ENCODE measurements around the gene CRYGS. TPM values are rescaled to one million over a fixed set of nuclear protein-coding genes. Genes with fewer than 3 reads are reported as not detected.
"Not testable (repeated sequence)": the region's sequence is repeated elsewhere in the genome, so short reads cannot be mapped to it uniquely, and the experiment has no call there.

The CRYGS gene
- polyA plus RNA-seq, 1 of the 3 experiments (the other 2 are of a cell fraction), result 2.1 TPM

DNA sequence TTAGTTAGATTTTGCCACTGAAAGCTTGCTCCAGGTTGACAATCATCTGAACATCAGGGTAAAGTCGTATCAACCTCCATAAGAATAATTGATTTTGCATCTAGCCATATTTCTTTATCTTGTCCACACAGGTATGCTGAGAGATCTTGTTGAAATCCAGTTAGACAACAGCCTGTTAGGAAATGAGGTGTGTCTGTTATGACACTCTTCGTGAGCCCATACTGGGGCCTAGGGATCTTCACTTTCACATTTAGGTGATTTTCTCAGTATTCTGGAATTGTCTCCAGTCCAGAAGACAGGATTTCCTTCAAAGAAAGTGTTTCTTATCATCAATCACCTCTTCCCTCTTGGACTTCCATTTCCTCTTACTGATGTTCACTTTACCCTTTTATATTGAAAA lies 44.5 kb upstream of the CRYGS start:
- no peak overlapping the region for H3K9ac ChIP-seq
- no peak overlapping the region for H3K4me3 ChIP-seq (ENCODE audit: low read depth in 2 of 2, low read length in 1 of 2)
- ChIA-PET POLR2A (interaction anchor here (1.4 kb wide), 1 partner anchor 195 kb away, joined by 4 read pairs; no protein-coding TSS in a partner anchor), CTCF (interaction anchor here (0.9 to 17.4 kb wide), 5 partner anchors 21 to 233 kb away, joined by 3 to 167 read pairs (median 6); partner anchors contain the start of gene AHSG)
- no peaks in the 10 kb centered on the region for H3K4me1 ChIP-seq (ENCODE audit: control insufficient read depth in 1 of 2, insufficient read depth in 2 of 2, low read depth in 1 of 2, low read length in 1 of 2)
- no peaks in the 10 kb centered on the region for H3K27me3 ChIP-seq (ENCODE audit: insufficient read depth)
- no peak overlapping the region for H3K27ac ChIP-seq (ENCODE audit: low read depth in 2 of 2, low read length in 1 of 2)
- no peak overlapping the region for H3K4me2 ChIP-seq
- no peaks in the 10 kb centered on the region for H3K79me2 ChIP-seq (ENCODE audit: insufficient read depth)
- H2AFZ ChIP-seq (ENCODE audit: low read depth), result no peak overlapping the region
- no peaks in the 10 kb centered on the region for H3K9me2 ChIP-seq
- H3F3A ChIP-seq (replicated peaks; ENCODE audit: insufficient read depth), result no peaks in the 10 kb centered on the region
- H3K36me3 ChIP-seq (replicated peaks in 1 of 2; ENCODE audit: control insufficient read depth in 1 of 2, insufficient read depth in 2 of 2, low read length in 1 of 2), result peaks cover 18 to 26% of the 10 kb centered on the region in 2 experiments
- no peak for DNase-seq
- H4K20me1 ChIP-seq (ENCODE audit: insufficient read depth), result no peaks in the 10 kb centered on the region
- no peaks in the 10 kb centered on the region for H3K9me3 ChIP-seq
- WGBS (ENCODE audit: low lambda C conversion rate), result 58% methylated on average over 2 of the region's 2 CpGs
- TF ChIP-seq, protein P1, sequence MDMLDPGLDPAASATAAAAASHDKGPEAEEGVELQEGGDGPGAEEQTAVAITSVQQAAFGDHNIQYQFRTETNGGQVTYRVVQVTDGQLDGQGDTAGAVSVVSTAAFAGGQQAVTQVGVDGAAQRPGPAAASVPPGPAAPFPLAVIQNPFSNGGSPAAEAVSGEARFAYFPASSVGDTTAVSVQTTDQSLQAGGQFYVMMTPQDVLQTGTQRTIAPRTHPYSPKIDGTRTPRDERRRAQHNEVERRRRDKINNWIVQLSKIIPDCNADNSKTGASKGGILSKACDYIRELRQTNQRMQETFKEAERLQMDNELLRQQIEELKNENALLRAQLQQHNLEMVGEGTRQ (IDR thresholded peaks at IDR 0.05; ENCODE audit: borderline replicate concordance, low read depth, low read length), result no peak
- no peak for TF ChIP-seq FOXM1 (IDR thresholded peaks at IDR 0.05; ENCODE audit: low read depth)
- TF ChIP-seq, protein P2, sequence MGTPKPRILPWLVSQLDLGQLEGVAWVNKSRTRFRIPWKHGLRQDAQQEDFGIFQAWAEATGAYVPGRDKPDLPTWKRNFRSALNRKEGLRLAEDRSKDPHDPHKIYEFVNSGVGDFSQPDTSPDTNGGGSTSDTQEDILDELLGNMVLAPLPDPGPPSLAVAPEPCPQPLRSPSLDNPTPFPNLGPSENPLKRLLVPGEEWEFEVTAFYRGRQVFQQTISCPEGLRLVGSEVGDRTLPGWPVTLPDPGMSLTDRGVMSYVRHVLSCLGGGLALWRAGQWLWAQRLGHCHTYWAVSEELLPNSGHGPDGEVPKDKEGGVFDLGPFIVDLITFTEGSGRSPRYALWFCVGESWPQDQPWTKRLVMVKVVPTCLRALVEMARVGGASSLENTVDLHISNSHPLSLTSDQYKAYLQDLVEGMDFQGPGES (IDR thresholded peaks at IDR 0.05; ENCODE audit: low read depth, low read length), result no peak
- TF ChIP-seq TAF1 (IDR thresholded peaks at IDR 0.05; ENCODE audit: borderline replicate concordance, low read depth, low read length), result no peak
- TF ChIP-seq EP300 (IDR thresholded peaks at IDR 0.05; ENCODE audit: borderline replicate concordance in 1 of 2, low read depth in 1 of 2, low read length in 1 of 2), result no peak
- no peak for TF ChIP-seq RCOR1 (IDR thresholded peaks at IDR 0.05; ENCODE audit: low read length)
- no peak for TF ChIP-seq YY1 (IDR thresholded peaks at IDR 0.05; ENCODE audit: low read depth)

DNA sequence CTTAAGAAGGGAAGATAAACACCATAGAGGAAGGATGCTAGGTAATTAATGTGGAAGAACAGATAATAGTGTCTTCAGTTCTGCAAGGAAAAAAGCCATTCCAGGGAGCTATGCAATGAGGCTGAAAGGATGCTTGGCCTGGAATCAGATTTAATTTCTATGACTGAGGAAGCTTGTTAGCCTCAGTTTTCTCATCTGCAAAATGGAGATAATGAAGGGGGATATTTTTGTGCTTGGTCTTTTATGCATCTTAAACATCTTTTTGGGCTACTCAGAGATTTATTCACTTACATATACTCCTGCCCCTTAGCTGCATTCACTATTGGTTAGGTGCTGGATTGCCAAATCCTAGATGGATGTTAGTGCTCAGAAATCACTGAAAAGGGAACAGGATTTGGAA lies 43.0 kb upstream of the CRYGS start:
- H3K27ac ChIP-seq (ENCODE audit: low read depth in 2 of 2, low read length in 1 of 2), result no peak overlapping the region
- POLR2A ChIA-PET, result interaction anchor here (0.8 to 0.9 kb wide), 2 partner anchors 12 to 17 kb away, joined by 3 read pairs; partner anchors contain the start of gene DNAJB11
- no peaks in the 10 kb centered on the region for H4K20me1 ChIP-seq (ENCODE audit: insufficient read depth)
- no peaks in the 10 kb centered on the region for H3K9me2 ChIP-seq
- CTCF ChIA-PET, result interaction anchor here (0.8 to 8.2 kb wide), 3 partner anchors 28 to 578 kb away, joined by 6 to 52 read pairs (median 10); partner anchors contain the start of gene AHSG
- H3F3A ChIP-seq (replicated peaks; ENCODE audit: insufficient read depth), result no peaks in the 10 kb centered on the region
- no peaks in the 10 kb centered on the region for H3K27me3 ChIP-seq (ENCODE audit: insufficient read depth)
- TF ChIP-seq TEAD4 (IDR thresholded peaks at IDR 0.05; ENCODE audit: borderline replicate concordance, insufficient read depth) (no peak), NFIC (IDR thresholded peaks at IDR 0.05; ENCODE audit: borderline replicate concordance) (no peak), FOXM1 (IDR thresholded peaks at IDR 0.05; ENCODE audit: low read depth) (no peak)
- TF ChIP-seq, protein P3, sequence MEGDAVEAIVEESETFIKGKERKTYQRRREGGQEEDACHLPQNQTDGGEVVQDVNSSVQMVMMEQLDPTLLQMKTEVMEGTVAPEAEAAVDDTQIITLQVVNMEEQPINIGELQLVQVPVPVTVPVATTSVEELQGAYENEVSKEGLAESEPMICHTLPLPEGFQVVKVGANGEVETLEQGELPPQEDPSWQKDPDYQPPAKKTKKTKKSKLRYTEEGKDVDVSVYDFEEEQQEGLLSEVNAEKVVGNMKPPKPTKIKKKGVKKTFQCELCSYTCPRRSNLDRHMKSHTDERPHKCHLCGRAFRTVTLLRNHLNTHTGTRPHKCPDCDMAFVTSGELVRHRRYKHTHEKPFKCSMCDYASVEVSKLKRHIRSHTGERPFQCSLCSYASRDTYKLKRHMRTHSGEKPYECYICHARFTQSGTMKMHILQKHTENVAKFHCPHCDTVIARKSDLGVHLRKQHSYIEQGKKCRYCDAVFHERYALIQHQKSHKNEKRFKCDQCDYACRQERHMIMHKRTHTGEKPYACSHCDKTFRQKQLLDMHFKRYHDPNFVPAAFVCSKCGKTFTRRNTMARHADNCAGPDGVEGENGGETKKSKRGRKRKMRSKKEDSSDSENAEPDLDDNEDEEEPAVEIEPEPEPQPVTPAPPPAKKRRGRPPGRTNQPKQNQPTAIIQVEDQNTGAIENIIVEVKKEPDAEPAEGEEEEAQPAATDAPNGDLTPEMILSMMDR (IDR thresholded peaks at IDR 0.05), result no peak
- TF ChIP-seq, protein P4, sequence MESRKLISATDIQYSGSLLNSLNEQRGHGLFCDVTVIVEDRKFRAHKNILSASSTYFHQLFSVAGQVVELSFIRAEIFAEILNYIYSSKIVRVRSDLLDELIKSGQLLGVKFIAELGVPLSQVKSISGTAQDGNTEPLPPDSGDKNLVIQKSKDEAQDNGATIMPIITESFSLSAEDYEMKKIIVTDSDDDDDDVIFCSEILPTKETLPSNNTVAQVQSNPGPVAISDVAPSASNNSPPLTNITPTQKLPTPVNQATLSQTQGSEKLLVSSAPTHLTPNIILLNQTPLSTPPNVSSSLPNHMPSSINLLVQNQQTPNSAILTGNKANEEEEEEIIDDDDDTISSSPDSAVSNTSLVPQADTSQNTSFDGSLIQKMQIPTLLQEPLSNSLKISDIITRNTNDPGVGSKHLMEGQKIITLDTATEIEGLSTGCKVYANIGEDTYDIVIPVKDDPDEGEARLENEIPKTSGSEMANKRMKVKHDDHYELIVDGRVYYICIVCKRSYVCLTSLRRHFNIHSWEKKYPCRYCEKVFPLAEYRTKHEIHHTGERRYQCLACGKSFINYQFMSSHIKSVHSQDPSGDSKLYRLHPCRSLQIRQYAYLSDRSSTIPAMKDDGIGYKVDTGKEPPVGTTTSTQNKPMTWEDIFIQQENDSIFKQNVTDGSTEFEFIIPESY (IDR thresholded peaks at IDR 0.05; ENCODE audit: borderline replicate concordance, low read depth), result no peak
- TF ChIP-seq, protein P1 (IDR thresholded peaks at IDR 0.05; ENCODE audit: borderline replicate concordance, low read depth, low read length), result no peak
- no peak overlapping the region for H3K9ac ChIP-seq
- no peak for DNase-seq
- no peaks in the 10 kb centered on the region for H3K9me3 ChIP-seq
- peaks cover 18 to 41% of the 10 kb centered on the region in 2 experiments for H3K36me3 ChIP-seq (replicated peaks in 1 of 2; ENCODE audit: control insufficient read depth in 1 of 2, insufficient read depth in 2 of 2, low read length in 1 of 2)
- no peak overlapping the region for H2AFZ ChIP-seq (ENCODE audit: low read depth)
- H3K4me2 ChIP-seq, result no peak overlapping the region
- no peaks in the 10 kb centered on the region for H3K79me2 ChIP-seq (ENCODE audit: insufficient read depth)
- no peak overlapping the region for H3K4me3 ChIP-seq (ENCODE audit: low read depth in 2 of 2, low read length in 1 of 2)
- no peaks in the 10 kb centered on the region for H3K4me1 ChIP-seq (ENCODE audit: control insufficient read depth in 1 of 2, insufficient read depth in 2 of 2, low read depth in 1 of 2, low read length in 1 of 2)

DNA sequence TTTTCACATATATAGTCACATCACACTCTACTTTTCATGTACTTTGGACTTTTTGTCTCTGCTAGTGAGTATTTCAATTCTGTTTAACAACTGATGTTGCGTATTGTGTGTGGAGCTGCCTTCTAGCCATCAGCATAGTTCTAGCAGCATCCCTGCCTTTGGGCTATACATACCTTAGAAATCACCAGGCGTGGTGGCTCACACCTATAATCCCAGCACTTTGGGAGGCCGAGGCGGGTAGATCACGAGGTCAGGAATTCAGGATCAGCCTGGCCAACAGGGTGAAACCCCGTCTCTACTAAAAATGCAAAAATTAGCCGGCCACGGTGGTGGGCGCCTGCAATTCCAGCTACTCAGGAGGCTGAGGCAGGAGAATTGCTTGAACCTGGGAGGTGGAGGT lies 42.1 kb upstream of the CRYGS start:
- H2AFZ ChIP-seq (ENCODE audit: low read depth); H3K4me1 ChIP-seq (ENCODE audit: control insufficient read depth in 1 of 2, insufficient read depth in 2 of 2, low read depth in 1 of 2, low read length in 1 of 2); H3K27me3 ChIP-seq (ENCODE audit: insufficient read depth); H3K4me3 ChIP-seq (ENCODE audit: low read depth in 2 of 2, low read length in 1 of 2); DNase-seq; H3K9ac ChIP-seq; H4K20me1 ChIP-seq (ENCODE audit: insufficient read depth); H3K4me2 ChIP-seq; POLR2A ChIA-PET; H3F3A ChIP-seq (replicated peaks; ENCODE audit: insufficient read depth); H3K79me2 ChIP-seq (ENCODE audit: insufficient read depth); H3K27ac ChIP-seq (ENCODE audit: low read depth in 2 of 2, low read length in 1 of 2); H3K9me2 ChIP-seq; H3K9me3 ChIP-seq: not testable (repeated sequence)
- CTCF ChIA-PET, result interaction anchor here (1.5 to 8.2 kb wide), 3 partner anchors 14 to 236 kb away, joined by 8 to 52 read pairs (median 10); partner anchors contain the start of gene AHSG
- peaks cover 27 to 50% of the 10 kb centered on the region in 2 experiments for H3K36me3 ChIP-seq (replicated peaks in 1 of 2; ENCODE audit: control insufficient read depth in 1 of 2, insufficient read depth in 2 of 2, low read length in 1 of 2)
- 91% methylated on average over 9 of the region's 9 CpGs for WGBS (ENCODE audit: low lambda C conversion rate)
